ENCODE results near the gene NDUFB11. TPM values are rescaled to one million over a fixed set of nuclear protein-coding genes. Genes with fewer than 3 reads are reported as not detected.
"Not testable (repeated sequence)": the region's sequence is repeated elsewhere in the genome, so short reads cannot be mapped to it uniquely, and the experiment has no call there.

NDUFB11 gene
- total RNA-seq, 1 donor from 2014 or later = 82.8 TPM

DNA sequence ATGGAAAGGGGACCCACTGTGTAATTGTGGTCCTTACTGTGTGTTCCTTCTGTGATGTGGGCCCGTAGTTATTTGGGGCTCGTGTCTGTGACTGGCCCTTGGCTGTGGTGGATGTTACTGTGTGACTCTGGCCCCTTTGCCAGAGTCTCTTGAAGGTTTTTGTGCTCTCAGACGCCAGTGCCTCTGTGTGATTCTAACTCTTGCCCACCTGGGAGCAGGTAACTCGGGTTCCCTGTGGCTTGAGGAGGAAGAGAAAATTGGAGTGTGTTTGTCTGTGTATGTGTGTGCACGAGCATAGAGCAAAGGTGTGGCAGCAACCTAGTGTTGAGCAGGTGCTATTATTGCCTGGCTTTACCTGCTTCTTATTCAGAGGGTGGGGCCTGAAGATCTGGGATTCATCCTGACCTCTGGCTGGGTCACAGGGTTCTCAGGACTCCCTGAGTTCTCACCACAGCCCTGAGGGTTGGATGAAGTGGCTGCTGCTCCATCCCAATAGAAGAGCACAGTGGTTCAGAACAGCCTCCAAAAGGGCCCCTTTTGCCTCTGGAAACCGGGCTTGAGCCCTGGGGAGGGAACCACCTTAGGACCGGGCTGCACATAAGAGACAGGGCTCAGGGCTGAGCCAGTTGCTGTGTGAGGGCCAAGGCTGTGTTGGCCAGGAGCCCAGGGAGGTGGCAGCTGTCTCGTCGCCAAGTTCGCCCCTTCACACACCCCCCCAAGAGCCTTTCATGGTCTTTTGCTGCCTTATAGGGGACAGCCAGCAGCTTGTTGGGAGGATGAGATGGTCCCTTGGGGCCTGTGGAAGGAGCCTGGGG is 1.8 kb upstream of the NDUFB11 start:
- DNase-seq = peak; percentile 45

DNA sequence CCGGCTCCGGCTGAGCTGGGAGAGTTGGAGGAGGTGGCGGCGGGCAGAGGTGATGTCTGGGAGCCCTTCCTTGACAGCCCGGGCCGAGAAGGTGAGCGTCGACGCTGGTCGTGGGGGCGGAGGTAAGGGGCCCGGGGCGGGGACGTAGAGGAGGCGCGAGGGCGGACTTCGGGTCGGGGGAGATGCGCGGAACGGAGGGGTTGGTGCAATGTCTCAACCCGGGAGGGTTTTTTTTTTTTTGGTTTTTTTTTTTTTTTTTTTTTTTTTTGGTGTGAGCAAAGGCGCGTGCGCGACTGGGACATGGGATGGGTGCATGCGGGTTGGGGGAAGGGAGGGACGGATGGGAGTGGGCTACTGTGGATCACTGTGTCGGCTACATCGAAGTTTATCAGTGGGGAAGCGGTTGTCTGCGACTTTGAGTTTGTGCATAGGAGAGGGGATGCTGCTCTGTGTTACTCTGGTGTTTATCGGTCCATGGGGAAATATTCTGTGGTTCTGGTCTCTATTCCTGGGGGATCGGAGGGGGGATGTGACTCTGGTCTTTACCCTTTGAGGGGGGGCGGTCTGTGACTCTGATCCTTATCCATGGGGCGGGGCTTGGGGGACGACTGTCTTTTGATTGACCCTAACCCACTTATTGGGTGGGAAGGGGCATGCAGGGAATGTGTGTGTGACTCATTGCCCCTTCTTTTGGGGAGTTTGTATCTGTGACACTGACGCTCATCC is 1.1 kb upstream of the NDUFB11 start:
- DNase-seq = peak; percentile 8

DNA sequence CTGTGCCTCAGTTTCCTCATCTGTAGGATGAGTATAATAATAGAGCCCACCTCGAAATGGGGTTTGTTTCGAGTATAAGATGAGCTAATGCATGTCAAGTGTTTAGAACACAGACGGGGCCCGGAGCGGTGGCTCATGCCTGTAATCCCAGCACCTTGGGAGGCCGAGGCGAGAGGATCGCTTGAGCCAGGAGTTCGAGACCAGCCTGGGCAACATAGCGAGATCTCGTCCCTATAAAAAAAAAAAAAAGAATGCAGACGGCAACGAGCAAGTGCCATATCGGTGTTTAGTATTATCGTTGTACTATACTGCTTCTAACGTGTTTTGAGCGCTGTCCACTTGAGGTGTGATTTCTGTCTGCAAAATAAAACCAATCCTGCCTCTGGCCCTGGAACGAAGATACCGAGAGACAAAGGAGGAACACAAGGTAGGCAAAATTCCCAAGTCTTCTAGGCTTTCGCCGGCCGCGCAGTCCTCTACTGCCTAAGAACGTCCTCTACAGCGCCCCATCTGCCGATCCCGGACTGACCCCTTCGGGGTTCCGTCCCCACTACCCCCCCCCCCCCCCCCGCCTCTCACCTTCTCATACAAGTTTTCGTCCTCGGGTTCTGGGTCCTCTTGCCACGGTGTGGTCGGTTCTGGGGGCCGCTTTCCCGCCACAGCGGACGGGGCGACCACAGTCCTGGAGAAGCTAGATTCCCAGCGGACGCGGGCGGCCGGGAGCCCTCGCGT is 442 bp downstream of the NDUFB11 start:
- DNase-seq = peak; percentile 63

DNA sequence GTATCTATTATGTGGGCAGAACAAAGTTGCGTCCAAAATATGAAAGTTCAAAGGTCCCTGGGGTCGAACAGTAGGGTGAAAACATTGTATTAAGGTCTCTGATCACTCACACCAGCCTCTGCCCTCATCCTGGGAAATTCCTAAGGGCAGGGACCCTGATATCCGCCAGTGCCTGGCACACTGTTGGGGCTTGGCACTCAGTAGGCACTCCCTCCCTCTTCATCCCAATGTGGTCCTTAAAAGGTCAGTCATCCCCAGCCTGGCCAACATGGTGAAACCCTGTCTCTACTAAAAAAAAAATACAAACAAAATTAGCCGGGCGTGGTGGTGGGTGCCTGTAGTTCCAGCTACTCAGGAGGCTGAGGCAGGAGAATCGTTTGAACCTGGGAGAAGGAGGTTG is 6.3 kb downstream of the NDUFB11 start:
- DNase-seq = no peak

DNA sequence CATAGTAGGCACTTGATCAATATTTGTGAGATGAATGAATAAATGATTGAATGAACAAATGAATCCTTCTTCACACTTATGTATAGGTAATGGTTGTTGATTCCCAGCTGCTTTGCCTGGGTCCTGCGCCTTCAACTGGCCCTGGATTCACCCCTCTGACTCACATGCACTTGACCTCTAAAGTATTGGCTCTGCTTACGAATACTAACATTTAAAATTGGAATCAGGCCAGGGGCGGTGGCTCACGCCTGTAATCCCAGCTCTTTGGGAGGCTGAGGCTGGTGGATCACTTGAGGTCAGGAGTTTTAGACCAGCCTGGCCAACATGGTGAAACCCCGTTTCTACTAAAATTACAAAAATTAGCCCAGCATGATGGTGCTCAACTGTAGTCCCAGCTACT is 8.9 kb downstream of the NDUFB11 start:
- not testable (repeated sequence) for DNase-seq

DNA sequence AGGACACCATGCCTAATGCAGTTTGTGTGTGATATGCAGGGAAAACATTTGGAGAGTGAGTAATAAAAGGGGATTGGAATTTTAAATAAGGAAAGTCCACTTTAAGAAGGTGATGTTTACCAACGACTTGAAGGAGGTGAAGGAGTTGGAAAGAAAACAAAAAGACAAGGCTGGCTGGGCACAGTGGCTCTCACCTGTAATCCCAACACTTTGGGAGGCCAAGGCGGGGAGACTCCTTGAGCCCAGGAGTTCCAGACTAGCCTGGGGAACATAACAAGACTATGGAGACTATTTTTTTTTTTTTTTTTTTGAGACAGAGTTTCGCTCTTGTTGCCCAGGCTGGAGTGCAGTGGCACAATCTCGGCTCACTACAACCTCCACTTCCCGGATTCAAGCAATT is 11.0 kb downstream of the NDUFB11 start:
- DNase-seq = no peak

DNA sequence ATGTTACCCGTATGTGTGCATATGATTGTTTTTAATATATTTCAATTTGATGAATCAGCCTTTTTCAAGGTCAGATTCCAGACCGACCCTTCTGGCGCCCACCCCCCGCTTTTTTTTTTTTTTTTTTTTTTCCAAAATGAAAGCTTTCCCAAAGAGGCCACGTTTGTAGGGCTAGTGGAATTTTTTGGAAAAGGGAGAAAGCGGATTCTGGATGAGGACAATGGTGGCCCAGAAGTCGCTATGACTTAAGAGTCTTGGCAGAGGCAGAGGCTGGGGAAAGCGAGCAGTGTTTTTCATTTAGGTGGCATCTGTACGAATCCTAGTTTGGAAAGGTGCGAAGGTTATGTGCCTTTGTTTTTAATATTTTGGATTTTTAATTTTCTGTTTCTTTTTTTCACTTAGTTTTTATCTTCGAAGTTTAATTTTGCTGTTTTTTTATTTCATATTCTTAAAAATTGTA is 14.6 kb downstream of the NDUFB11 start:
- DNase-seq = peak; percentile 18

DNA sequence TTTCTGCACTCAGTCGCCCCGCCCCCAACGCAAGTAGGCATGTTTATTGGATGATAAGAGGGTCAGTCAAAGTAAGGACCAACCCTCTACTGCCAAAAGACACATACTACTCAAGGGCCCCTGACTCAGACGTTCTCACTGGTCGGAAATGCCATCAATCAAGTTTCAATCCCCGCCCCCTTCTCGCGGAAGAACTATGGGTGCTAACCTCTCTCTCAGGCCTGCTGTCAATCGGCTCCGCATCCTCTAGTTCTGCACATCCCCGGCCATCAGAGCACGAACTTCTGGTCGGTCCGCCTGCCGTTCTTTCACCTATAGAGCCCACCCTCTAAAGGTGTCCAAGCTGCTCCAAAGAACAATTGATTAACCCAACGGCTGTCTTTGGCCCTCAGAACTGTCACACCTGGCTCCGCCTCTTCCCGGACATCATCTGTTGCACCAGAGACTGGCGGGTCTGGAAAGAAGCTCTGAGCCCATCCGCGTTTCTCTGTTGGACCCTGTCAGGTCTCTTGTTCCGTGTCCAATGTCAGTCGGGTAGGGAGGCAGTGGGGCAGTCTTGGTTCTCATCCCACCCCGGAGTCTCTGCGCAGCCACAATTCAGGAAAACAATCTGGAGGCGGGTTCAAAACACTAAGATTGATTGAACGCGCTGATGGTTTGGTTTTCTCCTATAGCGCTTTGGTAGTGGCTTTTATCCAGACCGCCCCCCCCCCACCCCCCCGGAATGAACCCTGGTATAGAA is 15.2 kb downstream of the NDUFB11 start:
- DNase-seq = peak; percentile 97

DNA sequence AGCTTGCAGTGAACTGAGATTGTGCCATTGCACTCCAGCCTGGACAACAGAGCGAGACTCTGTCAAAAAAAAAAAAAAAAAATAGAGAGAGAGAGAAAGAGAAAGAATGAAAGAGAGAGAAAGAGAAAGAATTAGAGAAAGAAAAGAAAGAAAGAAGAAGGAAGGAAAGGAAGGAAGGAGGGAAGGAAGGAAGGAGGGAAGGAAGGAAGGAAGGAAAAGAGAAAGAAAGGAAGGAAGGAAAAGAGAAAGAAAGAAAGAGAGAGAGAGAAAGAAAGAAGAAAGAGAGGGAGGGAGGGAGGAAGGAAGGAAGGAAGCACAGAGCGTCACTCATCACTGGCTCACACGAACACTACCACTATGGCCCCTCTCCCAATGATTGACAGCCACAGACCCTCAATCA is 20.0 kb downstream of the NDUFB11 start:
- DNase-seq = not testable (repeated sequence)

DNA sequence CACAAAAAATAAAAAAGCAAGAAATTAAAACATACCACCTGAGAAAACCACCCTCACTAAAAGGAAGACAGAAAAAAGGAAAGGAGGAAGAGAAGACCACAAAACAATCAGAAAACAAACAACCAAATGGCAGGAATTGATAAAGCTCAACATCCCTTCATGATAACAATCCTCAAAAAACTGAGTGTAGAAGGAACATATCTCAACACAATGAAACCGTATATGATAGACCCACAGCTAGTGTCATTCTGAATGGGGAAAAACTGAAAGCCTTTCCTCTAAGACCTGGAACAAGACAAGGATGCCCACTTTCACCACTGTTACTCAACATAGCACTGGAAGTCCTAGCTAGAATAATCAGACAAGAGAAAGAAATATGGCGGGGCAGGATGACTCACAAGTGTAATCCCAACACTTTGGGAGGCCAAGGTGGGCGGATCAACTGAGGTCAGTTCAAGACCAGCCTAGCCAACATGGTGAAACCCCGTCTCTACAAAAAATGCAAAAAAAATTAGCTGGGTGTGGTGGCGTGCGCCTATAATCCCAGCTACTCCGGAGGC is 27.9 kb downstream of the NDUFB11 start:
- not testable (repeated sequence) for DNase-seq

DNA sequence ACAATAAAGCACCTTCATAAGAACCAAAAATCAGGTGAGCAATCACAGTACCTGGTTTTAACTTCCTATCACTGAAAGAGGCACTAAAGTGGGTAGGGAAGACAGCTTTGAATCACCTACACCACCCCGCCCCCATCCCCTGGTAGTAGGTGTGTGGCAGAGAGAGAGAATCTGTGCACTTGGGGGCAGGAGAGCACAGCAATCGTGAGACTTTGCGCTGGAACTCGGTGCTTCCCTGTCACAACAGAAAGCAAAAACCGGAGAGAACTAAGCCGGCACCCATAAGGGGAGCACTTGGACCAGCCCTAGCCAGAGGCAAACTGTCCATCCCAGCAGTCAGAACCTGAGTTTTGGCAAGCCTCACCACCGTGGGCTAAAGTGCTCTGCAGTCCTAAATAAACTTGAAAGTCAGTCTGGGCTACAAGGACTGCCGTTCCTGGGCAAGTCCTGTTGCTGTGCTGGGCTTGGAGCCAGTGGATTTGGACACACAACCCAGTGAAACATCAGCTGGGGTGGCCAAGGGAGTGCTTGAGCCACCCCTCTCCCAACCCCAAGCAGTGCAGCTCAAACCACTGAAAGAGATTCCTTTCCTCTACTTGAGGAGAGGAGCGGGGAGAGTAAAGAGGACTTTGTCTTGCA is 32.1 kb downstream of the NDUFB11 start:
- no peak for DNase-seq

DNA sequence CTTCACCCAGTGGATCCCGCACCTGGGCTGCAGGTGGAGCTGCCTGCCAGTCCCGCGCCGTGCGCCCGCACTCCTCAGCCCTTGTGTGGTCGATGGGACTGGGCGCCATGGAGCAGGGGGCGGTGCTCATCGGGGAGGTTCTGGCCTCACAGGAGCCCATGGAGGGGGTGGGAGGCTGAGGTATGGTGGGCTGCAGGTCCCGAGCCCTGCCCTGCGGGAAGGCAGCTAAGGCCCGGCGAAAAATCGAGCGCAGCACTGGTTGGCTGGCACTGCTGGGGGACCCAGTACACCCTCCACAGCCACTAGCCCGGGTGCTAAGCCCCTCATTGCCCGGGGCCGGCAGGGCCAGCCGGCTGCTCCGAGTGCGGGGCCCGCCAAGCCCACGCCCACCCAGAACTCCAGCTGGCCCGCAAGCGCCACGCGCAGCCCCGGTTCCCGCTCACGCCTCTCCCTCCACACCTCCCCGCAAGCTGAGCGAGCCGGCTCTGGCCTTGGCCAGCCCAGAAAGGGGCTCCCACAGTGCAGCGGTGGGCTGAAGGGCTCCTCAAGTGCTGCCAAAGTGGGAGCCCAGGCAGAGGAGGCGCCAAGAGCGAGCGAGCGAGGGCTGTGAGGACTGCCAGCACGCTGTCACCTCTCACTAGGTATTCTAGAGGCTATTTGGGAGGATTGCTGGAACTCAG is 33.4 kb downstream of the NDUFB11 start:
- DNase-seq = not testable (repeated sequence)

DNA sequence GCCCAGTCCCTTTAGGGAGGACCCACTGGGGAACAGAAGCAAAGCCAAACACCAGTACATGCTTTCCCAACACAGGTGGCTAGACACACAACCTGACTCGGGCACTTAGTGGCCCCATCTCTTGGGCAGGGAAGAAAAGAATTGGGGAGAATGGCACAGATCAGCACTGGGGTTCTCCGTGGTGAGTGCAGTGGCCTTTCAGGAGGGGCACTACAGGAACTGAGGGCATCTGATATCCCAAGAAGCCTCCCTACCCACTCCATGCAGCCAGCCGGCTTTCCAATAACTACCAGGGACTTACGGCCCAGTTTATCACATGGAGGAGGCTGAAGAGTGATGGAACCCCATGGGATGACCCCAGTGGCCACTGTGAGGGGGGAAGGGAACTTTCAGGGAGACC is 43.3 kb downstream of the NDUFB11 start:
- no peak for DNase-seq

DNA sequence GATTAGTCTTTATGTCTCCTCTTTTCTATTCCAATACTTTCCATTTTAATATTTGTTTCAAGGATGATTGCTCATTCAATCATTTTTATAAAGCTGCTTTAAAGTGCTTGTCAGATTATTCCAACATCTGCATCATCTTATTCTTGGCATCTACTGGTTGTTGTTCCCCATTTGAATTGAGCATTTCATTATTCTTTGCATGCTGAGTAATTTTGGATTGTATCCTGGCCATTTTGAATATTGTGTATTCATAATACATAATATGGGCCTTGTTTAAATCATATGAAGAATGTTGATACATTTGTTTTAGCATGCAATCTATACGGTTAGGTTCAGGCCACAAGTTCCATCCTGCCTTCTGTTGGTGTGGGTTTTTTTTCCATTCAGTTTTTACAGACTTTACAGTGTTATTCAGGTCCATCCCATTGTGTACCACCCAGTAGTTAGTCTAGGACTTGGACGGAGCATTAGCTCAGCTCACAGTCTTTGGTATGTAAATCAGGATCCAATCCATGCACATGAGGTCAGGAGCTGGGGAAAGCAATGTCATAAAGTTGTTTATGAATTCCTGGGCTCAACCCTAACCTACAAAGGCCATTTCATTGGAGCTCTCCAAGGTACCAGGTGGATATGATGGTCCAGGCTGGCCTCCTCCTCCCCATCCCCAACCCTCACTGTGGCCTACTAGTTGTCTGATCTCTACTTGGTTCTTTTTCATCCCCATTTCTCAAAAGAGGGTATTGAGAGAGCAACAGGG is 46.0 kb downstream of the NDUFB11 start:
- no peak for DNase-seq

DNA sequence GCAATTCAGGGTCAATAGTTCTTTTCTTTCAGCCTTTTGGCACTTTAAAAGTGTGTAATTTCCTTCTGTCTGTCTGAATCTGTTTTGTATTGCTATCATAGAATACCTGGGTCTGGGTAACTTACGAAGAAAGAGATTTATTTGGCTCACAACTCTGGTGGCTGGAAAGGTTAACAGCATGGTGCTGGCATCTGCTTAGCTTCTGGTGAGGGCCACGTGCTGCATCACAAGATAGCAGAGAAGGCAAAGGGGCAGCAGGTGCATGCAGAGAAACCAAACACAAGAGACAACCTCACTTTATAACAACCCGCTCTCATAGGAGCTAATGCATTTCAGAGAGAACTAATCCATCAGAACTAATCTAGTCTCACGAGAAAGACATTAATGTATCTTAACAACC is 47.5 kb downstream of the NDUFB11 start:
- DNase-seq = no peak

DNA sequence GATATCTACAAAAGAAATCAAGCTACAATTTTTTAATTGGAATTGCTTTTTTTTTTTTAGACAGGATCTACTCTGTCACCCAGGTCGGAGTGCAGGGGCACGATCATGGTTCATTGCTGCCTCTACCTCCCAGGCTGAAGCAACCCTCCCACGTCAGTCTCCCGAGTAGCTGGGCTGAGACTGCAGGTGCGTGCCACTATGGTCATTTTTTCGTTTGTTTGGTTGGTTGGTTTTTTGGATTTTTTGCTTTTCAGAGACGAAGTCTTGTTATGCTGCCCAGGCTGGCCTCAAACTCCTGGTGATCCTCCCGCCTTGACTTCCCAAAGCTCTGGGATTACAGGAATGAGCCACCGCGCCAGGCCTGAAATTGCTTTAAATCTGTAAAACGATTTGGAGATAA is 50.6 kb downstream of the NDUFB11 start:
- DNase-seq = no peak

DNA sequence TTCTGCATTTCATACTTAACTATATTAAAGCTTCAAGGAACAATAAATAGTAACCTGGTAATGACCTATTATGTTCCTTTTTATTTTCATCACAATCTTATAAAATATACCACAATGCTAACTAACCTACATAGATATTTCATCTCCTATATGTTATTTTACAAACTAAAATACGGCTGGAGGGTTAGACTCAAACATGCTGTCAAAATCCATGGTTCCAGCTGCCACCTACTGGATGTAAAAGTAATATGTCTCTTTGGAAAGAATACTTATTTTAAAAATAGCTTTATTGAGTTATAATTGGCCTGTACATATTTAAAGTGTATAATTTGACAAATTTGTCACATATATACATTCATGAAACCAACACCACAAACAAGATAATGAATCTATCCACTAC is 51.3 kb downstream of the NDUFB11 start:
- peak; percentile 27 for DNase-seq

Data from tongue (tissue), 2 donors.